DOHH2 (cell line): ENCODE measurements around the gene PRRX1.

Experiments used
- H3F3A ChIP-seq: fragments of 200-600 bp; sonication (generic), shearing (Covaris generic); 2 replicates; pipeline ENCODE4 v1.6.0; 2016; ENCODE audit warnings: antibody characterized with exemption, mild to moderate bottlenecking; ENCODE audit not compliant: control insufficient read depth, insufficient read depth
- H3K27ac ChIP-seq: fragments of 200-600 bp; sonication (generic); 2 replicates; pipeline ENCODE4 v1.5.1; 2014; ENCODE audit warnings: low read depth, mild to moderate bottlenecking, low read length, moderate library complexity
- H3K27me3 ChIP-seq: fragments of 200-600 bp; sonication (generic); 2 replicates; pipeline ENCODE4 v1.6.1; 2014; ENCODE audit warnings: mild to moderate bottlenecking, low read length, mixed read lengths; ENCODE audit not compliant: control insufficient read depth
- H3K36me3 ChIP-seq: fragments of 200-600 bp; sonication (generic); 2 replicates; pipeline ENCODE4 v1.6.1; 2014; ENCODE audit warnings: mild to moderate bottlenecking, low read length, moderate library complexity, mixed read lengths; ENCODE audit not compliant: control insufficient read depth
- H3K4me1 ChIP-seq: fragments of 200-600 bp; sonication (generic); 2 replicates; pipeline ENCODE4 v1.6.1; 2014; ENCODE audit warnings: mild to moderate bottlenecking, low read length, mixed read lengths; ENCODE audit not compliant: control insufficient read depth
- H3K4me2 ChIP-seq: fragments of 200-600 bp; sonication (generic); 2 replicates; pipeline ENCODE4 v1.6.0; 2014; ENCODE audit warnings: mild to moderate bottlenecking, low read length, moderate library complexity
- H3K4me3 ChIP-seq: fragments of 200-600 bp; sonication (generic); 2 replicates; pipeline ENCODE4 v1.5.1; 2014; ENCODE audit warnings: mild to moderate bottlenecking, low read length, mixed read lengths
- H3K79me2 ChIP-seq: fragments of 200-600 bp; sonication (generic); 2 replicates; pipeline ENCODE4 v1.6.1; 2014; ENCODE audit warnings: mild to moderate bottlenecking, low read length, mixed read lengths; ENCODE audit not compliant: control insufficient read depth
- H3K9me2 ChIP-seq: fragments of 200-600 bp; sonication (generic); replicated peaks from 2 replicates; pipeline ENCODE4 v1.6.1; 2014; ENCODE audit warnings: mild to moderate bottlenecking, low read length, mixed read lengths; ENCODE audit not compliant: control insufficient read depth
- H3K9me3 ChIP-seq: fragments of 200-600 bp; sonication (generic); 2 replicates; pipeline ENCODE4 v1.6.1; 2014; ENCODE audit warnings: antibody characterized with exemption, low read length, mixed read lengths; ENCODE audit not compliant: control insufficient read depth, insufficient read depth
- H4K20me1 ChIP-seq: fragments of 200-600 bp; sonication (generic); 2 replicates; pipeline ENCODE4 v1.6.0; 2014; ENCODE audit warnings: low read depth, mild to moderate bottlenecking, antibody characterized with exemption, low read length, moderate library complexity; ENCODE audit not compliant: control insufficient read depth, insufficient read depth
- CTCF ChIP-seq: fragments of 200-600 bp; sonication (generic); IDR thresholded peaks from one replicate; pipeline ENCODE4 v1.5.1; 2014; ENCODE audit warnings: antibody characterized with exemption, mild to moderate bottlenecking, low read depth, low read length; ENCODE audit not compliant: poor library complexity, severe bottlenecking
- EZH2phosphoT487 ChIP-seq: fragments of 200-600 bp; sonication (generic); IDR thresholded peaks from 2 replicates; pipeline ENCODE4 v1.6.1; 2017; ENCODE audit warnings: borderline replicate concordance, mild to moderate bottlenecking, antibody characterized with exemption, low read length, moderate library complexity, mixed read lengths

The PRRX1 gene

DNA sequence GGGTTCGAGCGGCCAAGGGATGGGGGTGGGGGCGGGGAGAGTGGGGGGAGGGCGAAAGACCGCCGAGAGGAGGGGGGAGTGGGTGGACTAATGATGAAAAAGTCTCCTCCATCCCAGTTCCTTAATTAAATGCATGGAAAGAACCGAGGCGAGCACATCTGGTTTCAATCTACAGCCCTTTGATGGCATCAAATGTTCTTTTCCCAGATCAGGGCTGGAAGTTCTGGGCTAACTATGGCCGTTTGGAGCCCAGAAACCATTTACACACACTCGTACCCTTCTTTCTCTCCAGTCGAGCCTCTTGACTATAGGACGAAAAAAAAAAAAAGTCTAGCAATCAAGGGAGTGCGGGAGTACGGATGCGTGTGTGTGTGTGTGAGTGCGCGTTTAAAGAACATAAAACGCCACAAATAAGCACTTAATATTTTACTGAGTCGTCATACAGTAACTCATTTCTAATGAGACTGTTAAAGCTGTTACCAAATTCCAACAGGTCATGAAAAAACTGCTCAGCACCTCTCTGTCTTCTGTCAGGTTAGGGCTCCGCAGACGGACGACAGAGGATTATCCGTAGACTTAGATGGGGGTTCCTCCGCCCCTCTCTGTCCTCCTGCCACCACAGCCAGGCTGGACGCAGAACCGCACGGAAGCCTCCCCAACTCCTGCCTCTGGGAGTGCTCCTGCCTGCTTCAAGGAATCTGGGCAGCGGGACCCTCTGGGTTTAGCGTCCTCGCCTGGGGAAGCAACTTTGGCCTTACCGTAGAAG lies 2.1 kb upstream of the PRRX1 start:
- TF ChIP-seq CTCF (no peak), EZH2phosphoT487 (no peak)
- Histone ChIP-seq H3K27ac (no peak overlapping the region), H3K27me3 (peaks cover 7% of the 10 kb centered on the region; the same call in 1 of the 2 replicates), H3K4me1 (no peaks in the 10 kb centered on the region), H3K4me3 (no peak overlapping the region), H3F3A (no peaks in the 10 kb centered on the region), H3K9me2 (no peaks in the 10 kb centered on the region), H3K36me3 (no peaks in the 10 kb centered on the region), H3K79me2 (no peaks in the 10 kb centered on the region), H3K9me3 (no peaks in the 10 kb centered on the region), H4K20me1 (no peaks in the 10 kb centered on the region), H3K4me2 (no peak overlapping the region)

GRCh38 chr1:170662561-170663403 lies 1.1 kb upstream of the PRRX1 start:
- Histone ChIP-seq H3K4me1 (no peaks in the 10 kb centered on the region), H4K20me1 (no peaks in the 10 kb centered on the region), H3K9me3 (no peaks in the 10 kb centered on the region), H3K27ac (no peak overlapping the region), H3K79me2 (no peaks in the 10 kb centered on the region), H3K27me3 (peaks cover 7% of the 10 kb centered on the region; the same call in 1 of the 2 replicates), H3K36me3 (no peaks in the 10 kb centered on the region), H3K4me2 (no peak overlapping the region), H3K4me3 (no peak overlapping the region), H3K9me2 (no peaks in the 10 kb centered on the region), H3F3A (no peaks in the 10 kb centered on the region)
- TF ChIP-seq CTCF (no peak), EZH2phosphoT487 (no peak)

DNA sequence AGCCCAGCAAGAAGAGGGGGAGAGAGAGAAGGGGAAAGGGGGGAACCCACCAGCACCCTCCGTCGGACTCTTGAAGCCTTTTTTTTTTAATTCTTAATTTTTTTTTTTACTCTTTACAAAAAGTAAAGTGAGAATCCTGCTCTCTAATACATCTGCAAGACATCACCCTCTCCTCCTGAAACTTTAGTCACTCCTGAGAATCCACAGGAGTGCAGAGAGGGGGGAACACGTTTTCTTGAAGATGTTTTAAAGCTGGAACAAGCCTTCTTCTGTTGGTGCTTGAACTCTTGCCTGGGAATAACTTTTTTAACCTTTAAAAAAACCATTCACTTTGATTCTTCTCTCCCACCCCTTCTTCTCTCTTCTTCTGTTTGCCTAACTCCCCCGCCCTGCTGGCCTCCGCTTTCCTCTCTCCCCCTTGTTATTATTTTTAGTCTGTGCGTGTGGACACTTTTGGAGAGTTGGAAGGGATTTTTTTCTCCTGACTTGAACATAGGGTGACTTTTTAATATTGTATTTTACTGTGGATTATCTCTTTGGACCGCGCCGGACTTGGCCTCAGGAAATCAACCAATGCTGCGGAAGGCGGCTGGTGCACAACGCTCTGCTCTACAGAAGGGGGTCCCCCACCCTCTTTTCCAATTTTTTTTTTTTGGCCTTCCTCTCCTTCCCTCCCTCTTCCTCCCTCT lies 383 bp upstream of the PRRX1 start:
- no peaks in the 10 kb centered on the region for H3K9me3 ChIP-seq
- H3K27me3 ChIP-seq, result peaks cover 7% of the 10 kb centered on the region; the same call in 1 of the 2 replicates
- no peaks in the 10 kb centered on the region for H3K9me2 ChIP-seq
- no peak overlapping the region for H3K27ac ChIP-seq
- TF ChIP-seq CTCF (no peak), EZH2phosphoT487 (no peak)
- H3K4me2 ChIP-seq, result no peak overlapping the region
- H4K20me1 ChIP-seq, result no peaks in the 10 kb centered on the region
- no peak overlapping the region for H3K4me3 ChIP-seq
- no peaks in the 10 kb centered on the region for H3K79me2 ChIP-seq
- no peaks in the 10 kb centered on the region for H3K36me3 ChIP-seq
- no peaks in the 10 kb centered on the region for H3F3A ChIP-seq
- H3K4me1 ChIP-seq, result no peaks in the 10 kb centered on the region
